HG03442 (cell line): Measurements from ENCODE around the gene TRPV2.

Experiments used
- ATAC-seq: cut with Tn5 transposase; IDR thresholded peaks from one replicate; pipeline ENCODE4 v1.9.1; 2021; ENCODE audit warnings: mild to moderate bottlenecking, moderate library complexity; ENCODE audit not compliant: unreplicated experiment

The TRPV2 gene

GRCh38 chr17:16406742-16407674 is 8.4 kb upstream of the TRPV2 start:
- ATAC-seq = no peak

GRCh38 chr17:16407911-16408588 is 7.3 kb upstream of the TRPV2 start:
- ATAC-seq = peak; percentile 75

GRCh38 chr17:16417399-16417798 is 2.0 kb downstream of the TRPV2 start:
- no peak for ATAC-seq

- ATAC-seq = no peak
These were observed 2.7 kb downstream of the TRPV2 start for GRCh38 chr17:16417896-16418684.

GRCh38 chr17:16418685-16419068 is 3.3 kb downstream of the TRPV2 start:
- no peak for ATAC-seq

- peak; percentile 33 for ATAC-seq
These were observed 3.9 kb downstream of the TRPV2 start for GRCh38 chr17:16419074-16419928.

- ATAC-seq = peak; percentile 11
These were observed 4.5 kb downstream of the TRPV2 start for GRCh38 chr17:16419929-16420271.

- ATAC-seq = no peak
These were observed 7.0 kb downstream of the TRPV2 start for GRCh38 chr17:16422416-16422815.

GRCh38 chr17:16423226-16423872 is 8.0 kb downstream of the TRPV2 start:
- no peak for ATAC-seq

GRCh38 chr17:16425202-16425601 is 9.8 kb downstream of the TRPV2 start:
- ATAC-seq = no peak

GRCh38 chr17:16425698-16426659 is 10.6 kb downstream of the TRPV2 start:
- ATAC-seq = no peak

GRCh38 chr17:16427020-16427419 is 11.6 kb downstream of the TRPV2 start:
- no peak for ATAC-seq

GRCh38 chr17:16428098-16428882 is 12.9 kb downstream of the TRPV2 start:
- no peak for ATAC-seq

GRCh38 chr17:16429083-16429482 is 13.7 kb downstream of the TRPV2 start:
- ATAC-seq = no peak

- ATAC-seq = no peak
These were observed 15.3 kb downstream of the TRPV2 start for GRCh38 chr17:16430650-16431049.

- ATAC-seq = no peak
These were observed 16.6 kb downstream of the TRPV2 start for GRCh38 chr17:16432017-16432416.

GRCh38 chr17:16433514-16433913 is 18.1 kb downstream of the TRPV2 start:
- ATAC-seq = no peak

- no peak for ATAC-seq
These were observed 19.3 kb downstream of the TRPV2 start for GRCh38 chr17:16434662-16435061.
